ENCODE data around the gene NDOR1.
A peak's percentile ranks its signal among the peaks of the same experiment; 100 is the strongest.

Gene NDOR1

DNA sequence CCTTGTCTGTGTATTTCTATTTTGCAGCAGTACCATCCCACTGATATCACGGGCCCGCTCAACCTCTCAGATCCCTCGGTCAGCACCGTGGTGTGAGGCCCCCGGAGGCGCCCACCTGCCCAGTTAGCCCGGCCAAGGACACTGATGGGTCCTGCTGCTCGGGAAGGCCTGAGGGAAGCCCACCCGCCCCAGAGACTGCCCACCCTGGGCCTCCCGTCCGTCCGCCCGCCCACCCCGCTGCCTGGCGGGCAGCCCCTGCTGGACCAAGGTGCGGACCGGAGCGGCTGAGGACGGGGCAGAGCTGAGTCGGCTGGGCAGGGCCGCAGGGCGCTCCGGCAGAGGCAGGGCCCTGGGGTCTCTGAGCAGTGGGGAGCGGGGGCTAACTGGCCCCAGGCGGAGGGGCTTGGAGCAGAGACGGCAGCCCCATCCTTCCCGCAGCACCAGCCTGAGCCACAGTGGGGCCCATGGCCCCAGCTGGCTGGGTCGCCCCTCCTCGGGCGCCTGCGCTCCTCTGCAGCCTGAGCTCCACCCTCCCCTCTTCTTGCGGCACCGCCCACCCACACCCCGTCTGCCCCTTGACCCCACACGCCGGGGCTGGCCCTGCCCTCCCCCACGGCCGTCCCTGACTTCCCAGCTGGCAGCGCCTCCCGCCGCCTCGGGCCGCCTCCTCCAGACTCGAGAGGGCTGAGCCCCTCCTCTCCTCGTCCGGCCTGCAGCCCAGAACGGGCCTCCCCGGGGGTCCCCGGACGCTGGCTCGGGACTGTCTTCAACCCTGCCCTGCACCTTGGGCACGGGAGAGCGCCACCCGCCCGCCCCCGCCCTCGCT is 37.5 kb upstream of the NDOR1 start:
- no peak for DNase-seq

DNA sequence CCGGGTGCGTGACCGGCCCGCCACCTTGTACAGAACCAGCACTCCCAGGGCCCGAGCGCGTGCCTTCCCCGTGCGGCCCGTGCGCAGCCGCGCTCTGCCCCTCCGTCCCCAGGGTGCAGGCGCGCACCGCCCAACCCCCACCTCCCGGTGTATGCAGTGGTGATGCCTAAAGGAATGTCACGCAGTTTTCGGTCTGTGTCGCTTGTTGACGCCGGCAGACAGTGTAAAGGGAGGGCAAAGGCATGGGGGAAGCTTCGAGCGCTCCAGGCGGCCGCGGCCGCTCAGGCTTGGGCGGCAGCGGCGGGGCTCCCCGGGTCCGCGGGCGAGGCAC is 37.0 kb upstream of the NDOR1 start:
- DNase-seq = no peak

DNA sequence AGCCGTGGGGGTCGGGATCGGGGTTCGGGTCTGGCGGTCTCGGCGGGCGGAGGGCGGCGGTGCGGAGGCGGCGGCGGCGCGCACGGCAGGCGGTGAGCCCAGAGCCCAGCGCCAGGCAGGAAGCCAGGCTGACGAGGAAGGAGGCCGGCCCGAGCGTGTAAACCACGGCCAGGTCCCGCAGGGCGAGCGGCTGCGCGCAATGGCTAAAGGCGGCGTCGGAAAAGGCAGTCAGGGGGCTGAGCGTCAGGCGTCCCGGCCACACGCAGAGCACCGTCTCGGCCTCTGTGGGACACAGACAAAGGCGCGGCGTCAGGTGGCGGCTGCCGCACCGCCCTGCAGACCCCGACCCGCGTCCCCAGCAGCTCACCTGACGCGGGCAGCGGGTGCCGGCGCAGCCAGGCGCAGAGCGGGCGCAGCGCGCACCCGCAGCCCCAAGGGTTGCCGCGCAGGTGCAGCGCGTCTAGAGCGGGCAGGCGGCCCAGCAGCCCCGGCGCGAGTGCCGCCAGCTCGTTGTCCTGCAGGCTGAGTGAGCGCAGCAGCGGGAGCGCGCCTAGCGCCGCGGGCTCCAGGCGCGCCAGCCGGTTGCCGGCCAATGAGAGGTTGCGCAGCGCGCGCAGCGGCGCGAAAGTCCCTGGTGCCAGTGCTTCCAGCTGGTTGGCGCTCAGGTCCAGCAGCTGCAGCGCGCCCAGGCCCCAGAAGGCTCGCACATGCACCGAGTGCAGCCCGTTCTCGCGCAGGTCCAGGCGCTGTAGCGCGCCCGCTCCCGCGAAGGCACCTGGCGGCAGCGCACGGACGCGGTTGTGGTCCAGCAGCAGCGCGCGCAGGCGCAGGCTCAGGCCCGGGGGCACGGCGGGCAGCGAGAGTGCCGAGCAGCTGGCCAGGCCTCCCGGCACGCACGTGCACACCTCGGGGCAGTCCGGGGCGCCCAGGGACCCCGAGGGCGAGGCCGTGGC is 36.3 kb upstream of the NDOR1 start:
- DNase-seq = peak; percentile 60

DNA sequence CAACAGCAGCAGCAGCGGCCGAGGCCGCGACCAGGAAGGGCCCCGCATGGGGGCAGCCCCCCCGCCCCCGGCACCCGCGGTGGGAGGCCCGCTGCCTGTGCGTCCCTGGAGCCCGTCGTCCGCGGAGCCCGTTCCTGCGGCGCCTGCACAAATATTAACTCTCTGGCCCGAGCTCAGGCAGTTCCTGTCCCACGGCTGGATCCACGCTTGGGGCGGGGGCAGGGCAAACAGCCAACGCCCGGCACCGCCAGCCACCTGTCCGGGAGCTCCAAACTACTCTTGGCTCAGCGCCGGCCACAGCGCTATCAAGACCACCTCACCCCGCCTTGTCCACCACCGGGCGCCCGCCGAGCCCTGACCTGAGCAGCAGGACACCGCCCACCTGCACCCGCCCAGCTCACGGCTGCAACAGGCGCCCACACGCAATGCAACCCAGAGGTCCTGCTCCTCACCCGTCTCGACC is 35.6 kb upstream of the NDOR1 start, which contains the start of gene LRRC26:
Gene LRRC26, minus strand, starts transcription at position 156 of the 463 bp plus-strand sequence. Its CDS starts 108 bp downstream, at position 48.
- no peak for DNase-seq

DNA sequence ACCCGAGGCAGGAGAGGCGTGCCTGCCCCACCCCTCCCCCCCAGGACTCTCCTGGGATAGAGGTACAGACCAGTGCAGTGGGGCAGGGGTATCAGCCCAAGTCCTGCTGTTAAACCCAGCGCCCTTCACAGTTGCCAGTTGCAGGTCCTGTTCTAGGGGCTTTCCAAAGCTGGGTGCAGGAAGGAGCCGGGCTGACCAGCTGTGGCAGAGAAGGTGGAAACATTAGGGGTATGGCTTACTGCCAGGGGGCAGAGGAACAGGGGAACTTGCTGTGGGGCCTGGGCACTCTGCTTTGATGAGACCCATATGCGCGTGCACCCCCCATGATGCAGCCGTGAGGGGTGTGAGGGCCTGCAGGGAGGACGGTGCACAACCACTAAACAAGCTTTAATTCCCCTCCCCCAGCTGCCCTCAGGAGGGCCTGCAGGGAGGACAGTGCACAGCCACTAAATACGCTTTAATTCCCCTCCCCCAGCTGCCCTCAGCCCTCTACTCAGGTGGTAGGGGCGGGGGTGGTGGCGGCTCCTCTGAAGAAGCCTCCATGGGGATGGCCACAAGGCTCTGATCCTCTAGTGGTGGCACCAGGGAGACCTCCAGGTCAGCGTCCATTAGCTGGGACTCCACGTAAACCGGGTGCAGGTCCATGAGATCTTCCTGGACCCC is 34.9 kb upstream of the NDOR1 start:
- DNase-seq = no peak

DNA sequence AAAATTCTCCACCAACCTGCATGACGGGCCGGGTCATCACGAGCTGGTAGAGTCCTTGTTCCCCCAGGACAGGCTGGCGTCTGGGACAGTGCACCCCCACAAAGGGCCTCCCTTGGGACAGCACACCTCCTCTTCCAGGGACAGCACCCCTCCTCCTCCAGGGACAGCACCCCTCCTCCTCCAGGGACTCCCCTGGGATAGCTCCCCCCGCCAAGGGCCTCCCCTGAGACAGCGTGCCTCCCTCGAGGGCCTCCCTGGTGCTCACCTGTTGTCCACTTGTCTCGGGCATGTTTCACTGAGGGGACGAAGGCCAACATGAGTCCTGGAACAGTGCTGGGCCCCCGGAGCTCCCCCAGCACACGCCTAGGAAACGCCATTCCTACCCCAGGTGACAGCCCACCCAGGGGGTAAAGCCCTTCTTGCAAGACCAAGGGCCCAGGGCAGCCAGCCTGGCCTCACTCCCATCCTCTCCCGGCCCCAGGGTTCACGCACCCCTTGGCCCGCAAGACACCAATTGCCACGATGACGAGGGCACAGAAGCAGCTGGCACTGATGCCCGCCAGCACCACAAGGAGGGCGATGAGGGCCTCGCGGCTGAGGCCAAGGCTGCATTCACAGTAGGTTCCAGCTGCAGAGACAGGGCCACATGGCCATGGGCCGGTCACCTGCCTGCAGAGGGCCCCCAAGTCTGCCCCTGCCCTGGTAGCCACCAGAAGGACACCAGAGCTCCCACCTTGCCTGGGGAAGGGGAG is 34.2 kb upstream of the NDOR1 start:
- no peak for DNase-seq

DNA sequence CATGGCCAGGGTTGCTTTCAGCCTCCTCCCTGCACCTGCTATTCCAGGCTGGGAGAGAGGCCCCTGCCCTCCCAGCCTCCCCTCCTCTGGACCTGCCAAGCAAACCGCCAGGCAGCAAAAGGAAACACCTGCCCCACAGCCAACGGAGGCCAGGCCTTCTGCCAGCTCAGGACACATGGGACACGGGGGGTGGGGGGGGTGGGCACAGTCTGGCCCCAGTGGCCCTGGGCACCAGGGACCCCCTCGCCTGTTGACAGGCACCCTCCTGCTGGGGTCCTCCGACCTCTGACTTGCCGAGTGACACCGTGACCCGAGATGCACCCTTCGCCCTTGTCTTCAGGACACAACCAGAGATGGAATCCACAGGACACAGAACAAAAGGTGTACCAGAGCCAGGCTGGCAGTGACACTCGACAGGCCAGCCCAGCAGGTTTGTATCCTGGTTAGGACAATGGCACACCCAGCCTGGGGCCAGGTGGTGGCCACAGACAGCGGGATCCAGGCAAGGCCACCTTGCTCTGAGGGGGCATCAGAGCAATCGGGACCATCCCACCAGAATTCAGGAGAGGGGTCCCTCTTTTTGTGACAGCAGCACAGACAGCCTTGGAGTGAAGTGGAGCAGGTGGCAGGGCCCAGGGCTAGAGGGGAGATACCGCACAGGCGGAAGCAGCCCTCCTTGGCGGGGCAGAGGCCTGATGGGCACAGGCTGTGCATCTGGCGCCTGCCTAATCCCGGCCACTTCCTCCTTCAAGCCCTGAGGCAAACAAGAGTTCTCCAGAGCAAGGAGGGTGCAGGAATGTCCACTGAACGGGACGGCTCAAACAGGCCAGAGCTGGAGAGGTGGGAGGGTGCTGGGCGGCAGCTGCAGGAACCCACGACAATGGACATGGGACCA is 32.4 kb upstream of the NDOR1 start:
- no peak for DNase-seq

DNA sequence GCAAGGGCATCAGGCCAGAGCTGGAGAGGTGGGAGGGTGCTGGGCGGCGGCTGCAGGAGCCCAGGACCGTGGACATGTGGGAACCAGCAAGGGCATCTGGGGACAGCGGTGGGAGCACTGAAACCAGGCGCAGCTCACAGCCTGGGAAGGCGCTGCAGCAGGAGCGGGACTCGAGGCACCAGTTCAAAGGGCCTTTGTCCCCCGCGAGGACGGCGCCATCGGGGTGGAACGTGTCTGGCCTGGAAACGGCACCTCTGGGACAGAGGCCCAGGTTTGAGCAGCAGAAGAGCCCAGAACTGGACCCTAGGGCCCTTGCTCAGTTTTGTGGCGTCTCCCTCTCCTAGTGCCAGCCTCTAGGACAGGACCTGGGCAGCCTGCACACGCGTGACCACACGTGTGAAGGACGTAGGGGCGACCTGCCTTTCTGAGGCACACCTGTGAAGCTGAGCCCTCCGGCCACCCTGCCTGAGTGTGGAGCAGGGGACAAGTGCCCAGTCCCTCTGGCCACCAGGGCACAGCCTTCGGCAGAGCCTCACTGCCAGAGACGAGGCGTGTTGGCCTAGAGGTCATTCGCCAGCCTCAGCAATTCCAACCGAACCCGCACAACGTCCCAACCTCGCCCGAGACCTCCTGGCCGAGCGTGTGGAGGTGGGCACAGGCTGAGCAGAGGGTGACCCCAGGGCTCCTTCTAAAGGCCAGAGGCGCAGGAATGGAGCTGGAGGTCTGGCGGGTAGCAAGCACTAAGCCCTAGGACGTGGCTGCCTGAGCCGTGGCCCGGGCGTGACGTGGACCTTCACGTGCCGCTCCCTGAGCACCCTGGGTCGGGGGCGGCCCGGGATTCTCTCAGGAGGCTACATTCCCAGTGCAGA is 31.5 kb upstream of the NDOR1 start:
- no peak for DNase-seq

DNA sequence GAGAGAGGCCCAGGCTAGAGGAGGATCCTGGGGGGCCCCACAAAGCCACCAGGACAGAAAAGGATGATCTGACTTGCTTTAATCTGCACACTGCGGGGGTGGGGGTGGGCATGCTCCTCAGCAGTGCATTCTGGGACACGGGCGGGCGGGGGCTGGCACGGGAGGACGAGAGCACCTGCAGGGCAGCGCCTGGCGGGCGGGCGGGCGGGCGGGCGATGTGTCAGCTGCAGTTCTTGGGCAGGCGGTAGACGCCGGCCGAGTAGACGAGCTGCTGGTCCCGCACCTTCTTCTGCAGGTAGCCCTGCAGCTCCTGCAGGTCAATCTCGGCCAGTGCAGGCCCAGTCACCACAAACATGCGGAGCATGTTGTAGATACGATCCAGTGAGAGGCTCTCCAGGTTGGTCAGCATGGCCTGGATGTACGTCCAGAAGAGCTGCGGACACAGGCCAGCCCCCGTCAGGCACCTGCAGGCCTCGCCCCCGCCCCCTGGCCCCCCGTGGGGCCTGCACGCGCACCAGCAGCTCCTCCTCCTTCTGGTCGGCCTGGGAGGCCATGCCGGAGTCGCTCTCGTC is 30.7 kb upstream of the NDOR1 start:
- DNase-seq = no peak

DNA sequence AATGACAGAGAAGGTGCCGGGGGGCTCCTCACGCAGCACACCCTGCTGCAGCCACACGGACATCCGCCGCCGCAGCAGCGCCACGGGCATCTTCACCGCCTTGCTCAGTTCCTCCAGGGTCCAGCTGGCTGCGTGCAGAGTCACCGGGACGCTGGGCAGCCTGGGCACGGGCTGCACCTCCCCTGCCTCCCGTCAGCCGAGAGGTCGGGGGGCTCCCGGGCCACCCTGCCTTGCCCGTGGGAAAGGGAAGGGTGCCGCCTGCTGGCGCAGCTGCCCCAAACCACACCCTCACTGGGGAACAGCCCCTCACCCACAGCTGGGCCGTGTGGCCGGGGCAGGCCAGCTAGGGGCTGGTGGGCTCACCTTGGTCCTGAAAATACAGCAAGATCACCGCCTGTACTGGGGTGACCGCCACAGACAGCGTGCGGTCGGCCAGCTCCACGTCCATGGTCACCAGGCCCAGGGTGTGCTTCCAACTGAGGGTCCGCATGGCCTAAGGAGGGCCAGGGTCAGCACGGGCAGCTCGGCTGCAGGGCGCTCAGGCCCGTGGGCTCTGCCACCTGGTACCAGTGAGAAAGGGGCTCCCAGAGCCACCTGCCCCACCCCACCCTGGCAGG is 30.0 kb upstream of the NDOR1 start:
- DNase-seq = no peak

DNA sequence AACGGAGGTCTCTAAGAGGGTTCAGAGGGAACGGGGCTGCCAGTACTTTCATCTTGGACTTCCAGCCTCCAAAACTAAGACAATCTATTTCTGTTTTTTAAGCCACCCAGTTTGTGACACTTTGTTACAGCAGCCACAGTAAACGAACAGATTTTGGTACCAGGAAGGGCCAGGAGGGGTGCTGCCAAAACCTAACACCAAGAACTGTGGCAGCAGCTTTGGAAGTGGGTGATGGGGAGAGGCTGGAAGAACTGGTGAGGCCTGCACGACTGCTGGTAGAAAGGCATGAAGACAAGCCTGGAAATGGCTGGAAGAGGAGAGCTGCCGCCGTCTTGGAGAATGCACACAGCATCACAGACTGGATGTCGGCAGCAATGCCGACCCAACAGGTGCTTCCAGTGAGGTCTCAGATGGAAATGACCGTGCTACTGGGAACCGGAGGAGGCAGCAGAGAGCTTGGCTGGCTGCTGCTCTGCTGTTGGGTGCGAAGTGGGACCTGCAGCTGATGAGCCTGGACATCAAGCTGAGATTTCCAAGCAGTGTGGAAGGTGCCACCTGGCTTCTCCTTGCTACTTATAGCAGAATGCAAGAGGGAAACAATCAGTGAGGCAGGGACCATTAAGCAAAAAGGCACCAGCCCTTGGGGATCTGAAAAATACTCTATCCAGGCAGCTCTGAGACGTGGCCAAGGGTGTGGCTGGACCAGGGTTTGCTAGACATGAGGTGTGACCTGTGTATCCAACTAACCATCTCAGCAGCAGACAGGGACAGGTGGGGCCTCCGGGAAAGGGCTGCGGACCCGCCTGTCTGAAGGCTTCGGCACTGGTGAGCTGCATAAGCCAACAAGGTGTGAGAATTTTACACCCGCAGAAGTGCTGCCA is 29.0 kb upstream of the NDOR1 start:
- no peak for DNase-seq

DNA sequence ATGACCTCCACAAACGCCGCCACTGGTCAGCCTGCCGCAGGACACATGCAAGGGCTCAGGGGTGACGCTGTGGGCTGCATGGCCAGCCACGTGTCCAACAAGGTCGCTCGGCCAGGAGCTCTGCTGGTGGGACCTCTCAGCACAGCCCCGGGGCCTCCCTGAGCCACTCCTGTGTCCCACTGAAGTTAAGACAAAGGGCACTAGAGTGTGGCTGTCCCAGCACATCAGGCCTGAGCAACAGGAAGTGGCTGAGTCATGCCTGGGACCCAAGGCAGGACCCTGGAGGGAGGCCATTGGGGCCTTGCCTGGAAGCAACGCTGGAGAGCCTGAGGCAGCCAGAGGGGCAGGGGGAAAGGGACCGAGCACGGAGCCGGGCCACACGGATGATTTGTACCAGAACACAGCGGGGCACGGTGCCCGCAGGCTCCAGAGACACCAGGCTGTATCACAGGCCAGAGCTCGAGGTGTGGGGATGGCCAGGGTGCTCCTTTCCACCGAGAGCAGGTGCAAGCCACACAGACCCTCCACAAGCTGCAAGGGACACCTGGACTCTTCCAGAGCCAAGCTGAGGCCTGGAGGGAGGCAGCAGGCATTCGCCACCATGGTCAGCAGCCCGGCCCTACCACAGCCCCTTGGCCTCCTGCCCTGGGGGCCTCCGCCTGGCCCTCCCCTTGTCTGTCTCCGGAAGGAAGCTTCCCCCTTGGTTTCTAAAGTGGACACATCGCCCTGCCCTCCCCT is 27.1 kb upstream of the NDOR1 start:
- no peak for DNase-seq

DNA sequence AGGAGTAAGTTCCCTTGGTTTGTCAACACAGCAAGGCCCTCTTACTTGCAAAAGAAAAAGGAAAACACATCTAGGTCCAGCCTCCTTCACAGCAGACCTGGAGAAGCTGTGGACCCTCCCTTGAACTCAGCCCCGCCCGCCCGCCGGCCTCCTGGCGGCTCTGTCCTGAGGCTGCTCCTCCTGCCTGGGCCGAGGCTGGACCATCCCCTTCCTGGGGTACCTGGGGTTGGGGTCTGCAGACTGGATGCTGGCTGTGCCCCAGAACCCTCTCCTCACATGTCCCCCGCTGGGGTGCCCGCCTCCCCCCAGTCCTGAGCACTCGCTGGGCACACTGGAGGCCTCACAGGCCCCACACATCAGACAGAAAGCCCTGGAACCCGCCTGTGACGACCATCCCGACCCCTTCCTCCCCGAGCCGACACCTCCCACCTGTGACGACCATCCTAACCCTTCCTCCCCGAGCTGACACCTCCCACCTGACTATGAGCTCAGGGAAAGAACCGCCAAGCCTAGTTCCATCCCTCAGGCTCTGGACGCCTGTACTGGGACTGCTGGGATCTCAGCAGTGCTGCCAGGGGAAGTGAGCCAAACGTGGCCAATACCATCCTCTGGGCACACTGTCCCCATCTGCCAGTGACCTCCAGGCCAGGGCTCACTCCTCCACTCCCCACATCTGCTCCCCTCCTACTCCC is 26.4 kb upstream of the NDOR1 start:
- DNase-seq = no peak

DNA sequence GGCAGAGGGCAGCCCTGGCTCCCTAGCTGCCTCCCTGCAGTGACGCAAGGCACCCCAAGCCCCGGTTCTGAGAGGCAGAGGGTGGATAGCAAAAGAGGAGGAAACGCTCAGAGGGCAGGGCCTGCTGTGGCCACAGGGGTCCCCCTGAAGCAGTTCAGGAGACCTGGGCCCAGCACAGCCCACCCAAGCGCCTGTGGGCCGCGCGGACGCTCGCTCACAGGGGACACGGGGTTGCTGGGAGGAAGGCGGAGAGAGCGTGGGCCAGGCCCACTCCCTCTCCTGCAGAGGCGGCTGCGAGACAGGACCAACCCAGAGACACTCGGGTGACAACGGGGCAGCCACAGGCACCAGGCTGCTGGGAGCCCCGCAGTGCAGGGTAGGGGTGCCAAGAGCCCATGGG is 25.7 kb upstream of the NDOR1 start:
- DNase-seq = no peak

DNA sequence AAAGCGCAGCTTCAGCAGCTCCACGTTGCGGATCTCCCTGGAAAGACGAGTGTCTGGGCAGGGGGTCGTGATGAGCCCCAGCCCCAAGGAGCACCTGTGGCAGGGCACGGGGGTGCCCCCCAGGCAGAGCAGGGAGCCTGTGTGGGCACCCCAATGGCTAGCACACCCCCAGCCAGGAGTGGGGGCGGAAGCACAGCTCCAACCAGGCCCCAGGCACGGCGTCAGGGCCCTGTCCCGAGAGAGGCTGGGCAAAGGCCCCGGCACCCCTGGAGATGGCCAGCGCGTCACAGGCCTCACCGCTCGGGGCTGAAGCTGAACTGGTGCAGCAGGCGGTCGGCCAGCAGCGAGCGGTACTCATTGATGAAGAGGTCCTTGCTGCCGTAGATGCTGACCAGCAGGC is 25.0 kb upstream of the NDOR1 start:
- DNase-seq = no peak

DNA sequence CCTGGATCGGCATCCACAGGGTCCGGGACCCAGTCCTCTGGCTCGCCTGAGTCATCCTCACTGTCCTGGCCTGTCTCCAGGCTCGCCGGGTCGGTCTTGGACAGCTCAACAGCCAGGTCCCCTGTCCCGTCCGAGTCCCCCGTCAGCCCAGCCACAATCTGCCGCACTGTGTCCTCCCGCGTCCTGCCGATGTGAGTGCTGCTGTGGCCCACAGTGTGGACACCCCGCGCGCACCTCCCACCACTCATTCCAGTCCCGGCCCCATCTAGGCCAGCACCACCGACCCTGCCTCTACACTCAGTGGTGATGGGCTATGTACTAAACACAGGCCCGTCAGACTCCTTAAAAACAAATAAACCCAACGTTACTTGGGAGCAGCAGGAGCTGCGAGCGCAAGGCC is 23.8 kb upstream of the NDOR1 start:
- DNase-seq = no peak

DNA sequence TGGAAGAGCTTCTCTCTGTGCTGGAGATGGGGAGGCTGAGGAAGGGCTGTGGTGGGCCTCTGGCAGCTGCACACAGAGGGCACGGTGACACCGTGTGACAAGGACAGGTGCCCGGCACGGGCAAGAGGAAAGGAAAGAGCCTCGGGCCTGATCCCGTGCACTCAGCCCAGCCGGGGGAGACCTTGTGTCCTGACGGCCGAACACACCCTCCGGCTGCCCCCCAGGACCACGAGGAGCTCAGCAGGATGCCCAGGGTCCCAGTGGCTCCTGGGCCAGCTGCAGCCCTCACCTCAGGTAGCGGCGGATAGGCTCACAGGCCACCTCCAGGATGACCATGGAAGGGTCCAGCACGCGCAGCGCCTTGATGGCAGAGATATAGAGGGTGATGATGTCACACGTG is 22.7 kb upstream of the NDOR1 start:
- DNase-seq = no peak
